Measurements from ENCODE around the gene EFHB.

The EFHB gene, protein sequence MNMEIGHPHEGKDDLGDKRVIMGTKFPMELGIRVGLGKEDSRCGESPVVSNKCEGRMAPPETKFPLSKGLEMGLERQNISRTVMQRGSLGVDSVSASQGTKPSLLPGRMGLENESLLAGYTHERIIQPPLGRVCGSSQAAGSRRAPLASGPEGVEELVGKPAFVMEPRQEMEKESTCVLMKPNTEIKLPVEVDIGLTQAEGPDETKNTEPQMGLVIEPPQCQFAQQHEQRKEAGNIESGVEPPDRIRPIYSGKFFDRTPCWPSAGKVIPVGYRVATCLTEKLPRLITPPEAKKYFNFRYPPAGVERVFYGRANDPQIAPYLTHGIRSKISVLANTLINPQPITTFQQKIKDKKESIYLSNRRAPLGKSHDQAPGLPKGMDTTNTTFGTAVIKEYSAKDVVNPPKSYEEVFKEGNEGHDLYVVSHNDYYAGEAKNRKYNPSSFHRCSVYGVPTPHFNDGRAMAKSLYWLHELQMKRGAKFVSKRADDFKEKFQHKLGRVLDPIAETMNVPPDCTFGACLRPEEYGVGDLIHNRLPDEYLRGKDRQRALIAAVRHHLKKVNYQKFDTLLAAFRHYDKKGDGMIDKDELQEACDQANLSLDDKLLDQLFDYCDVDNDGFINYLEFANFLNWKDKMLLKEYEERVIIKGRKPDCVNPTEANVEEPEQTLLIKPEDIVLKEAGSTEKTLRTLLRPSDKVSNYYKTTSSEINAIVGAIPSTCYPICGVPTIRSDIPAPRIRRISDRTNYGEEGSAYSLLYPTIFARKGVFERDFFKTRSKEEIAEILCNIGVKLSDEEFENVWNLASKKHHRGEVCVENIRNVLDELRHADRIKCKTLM

DNA sequence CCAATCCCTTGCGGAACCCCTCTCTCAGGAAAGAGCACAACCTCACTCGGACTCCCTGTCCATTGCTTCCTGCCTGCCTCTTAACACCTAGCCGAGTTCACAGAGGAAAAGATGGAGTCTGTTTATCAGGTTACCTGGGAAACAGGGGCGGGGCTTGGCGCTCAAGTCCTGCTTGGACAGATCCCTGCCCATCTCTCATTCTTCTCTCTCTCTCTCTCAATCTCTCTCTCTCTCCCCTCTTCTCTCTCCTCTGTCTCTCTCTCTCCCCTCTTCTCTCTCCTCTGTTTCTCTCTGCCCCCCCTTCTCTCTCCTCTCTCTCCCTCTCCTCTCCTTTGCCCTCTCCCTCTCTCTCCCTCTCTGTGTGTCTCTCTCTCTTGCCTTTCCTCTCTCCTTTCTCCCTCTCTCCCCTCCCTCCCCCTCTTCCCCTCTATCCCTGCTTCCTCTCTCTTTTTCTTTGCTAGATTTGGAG is at the start of gene EFHB:
TSS of gene EFHB (minus strand) at position 120 of the 469 bp plus-strand sequence. CDS start 199 bp downstream, outside the sequence.
- H3K4me3 ChIP-seq (ENCODE audit: low read depth, low read length): no peak within 1 kb of the TSS
- in situ Hi-C loops (cut with HindIII; ENCODE audit: low sequenced_read_pairs): no loop called here
- DNase-seq (ENCODE audit: low read depth): no peak
- TF ChIP-seq, protein P1, sequence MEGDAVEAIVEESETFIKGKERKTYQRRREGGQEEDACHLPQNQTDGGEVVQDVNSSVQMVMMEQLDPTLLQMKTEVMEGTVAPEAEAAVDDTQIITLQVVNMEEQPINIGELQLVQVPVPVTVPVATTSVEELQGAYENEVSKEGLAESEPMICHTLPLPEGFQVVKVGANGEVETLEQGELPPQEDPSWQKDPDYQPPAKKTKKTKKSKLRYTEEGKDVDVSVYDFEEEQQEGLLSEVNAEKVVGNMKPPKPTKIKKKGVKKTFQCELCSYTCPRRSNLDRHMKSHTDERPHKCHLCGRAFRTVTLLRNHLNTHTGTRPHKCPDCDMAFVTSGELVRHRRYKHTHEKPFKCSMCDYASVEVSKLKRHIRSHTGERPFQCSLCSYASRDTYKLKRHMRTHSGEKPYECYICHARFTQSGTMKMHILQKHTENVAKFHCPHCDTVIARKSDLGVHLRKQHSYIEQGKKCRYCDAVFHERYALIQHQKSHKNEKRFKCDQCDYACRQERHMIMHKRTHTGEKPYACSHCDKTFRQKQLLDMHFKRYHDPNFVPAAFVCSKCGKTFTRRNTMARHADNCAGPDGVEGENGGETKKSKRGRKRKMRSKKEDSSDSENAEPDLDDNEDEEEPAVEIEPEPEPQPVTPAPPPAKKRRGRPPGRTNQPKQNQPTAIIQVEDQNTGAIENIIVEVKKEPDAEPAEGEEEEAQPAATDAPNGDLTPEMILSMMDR (IDR thresholded peaks at IDR 0.05; ENCODE audit: low read depth, low read length, missing control alignments): no peak

DNA sequence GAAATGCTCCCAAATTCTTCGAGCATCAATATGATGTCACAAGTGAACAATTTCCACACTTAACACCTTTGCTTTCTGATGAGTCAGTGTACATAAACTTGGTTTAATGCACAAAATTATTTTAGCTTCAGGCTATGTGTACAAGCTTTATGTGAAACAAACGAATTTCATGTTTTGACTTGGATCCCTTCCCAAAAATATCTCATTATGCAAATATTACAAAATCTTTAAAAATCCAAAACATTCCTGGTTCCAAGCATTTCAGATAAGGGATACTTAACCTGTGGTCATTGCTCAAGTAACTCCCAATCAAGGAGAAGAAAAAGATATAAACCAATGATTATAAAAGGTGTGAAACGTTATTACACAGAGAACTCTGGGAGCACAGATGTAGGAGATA is 38.0 kb upstream of the EFHB start:
- in situ Hi-C loops (cut with HindIII; ENCODE audit: low sequenced_read_pairs): no loop called here
- H3K4me3 ChIP-seq (ENCODE audit: low read depth, low read length): no peak overlapping the region
- TF ChIP-seq, protein P1 (IDR thresholded peaks at IDR 0.05; ENCODE audit: low read depth, low read length, missing control alignments): no peak
- no peak for DNase-seq (ENCODE audit: low read depth)

DNA sequence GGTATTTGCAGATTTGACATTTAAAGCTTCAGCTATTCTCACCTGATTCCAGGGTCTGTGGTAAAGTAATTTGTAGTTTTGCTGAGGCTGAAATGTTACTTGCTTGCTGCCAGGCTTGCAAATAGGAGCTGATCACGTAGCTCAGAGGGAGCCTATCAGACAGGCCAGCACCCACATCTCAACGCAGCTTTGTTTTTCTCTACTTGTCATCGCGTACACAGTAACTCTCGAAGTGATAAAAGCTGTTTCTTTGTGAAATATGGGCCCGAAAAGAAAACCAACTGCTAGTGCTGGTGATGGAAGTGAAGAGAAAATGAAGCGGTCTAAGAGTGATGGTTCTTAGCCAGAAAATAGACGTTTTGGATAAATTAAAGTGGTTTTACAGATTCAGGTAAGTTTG is 36.3 kb upstream of the EFHB start:
- no peak for DNase-seq (ENCODE audit: low read depth)
- in situ Hi-C loops (cut with HindIII; ENCODE audit: low sequenced_read_pairs): no loop called here
- H3K4me3 ChIP-seq (ENCODE audit: low read depth, low read length): no peak overlapping the region
- TF ChIP-seq, protein P1 (IDR thresholded peaks at IDR 0.05; ENCODE audit: low read depth, low read length, missing control alignments): no peak

DNA sequence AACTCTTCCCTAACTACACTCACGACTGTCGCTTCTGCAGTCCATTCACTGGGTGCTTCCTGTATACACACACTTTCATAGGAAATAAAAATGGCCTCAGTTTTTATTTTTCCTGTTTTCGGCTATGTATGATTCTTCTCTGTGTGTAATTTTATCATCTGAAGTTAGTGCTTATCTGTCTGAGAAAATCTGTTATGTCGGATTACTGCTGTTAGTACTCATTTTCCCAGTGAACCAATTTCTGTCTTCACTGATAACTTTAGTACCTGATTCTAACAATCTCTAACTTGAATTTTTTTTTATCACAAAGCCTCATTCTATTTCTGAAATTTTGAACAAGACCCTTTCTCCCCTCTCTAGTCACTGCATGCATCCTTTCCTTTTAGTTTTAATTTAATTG is 33.8 kb upstream of the EFHB start:
- in situ Hi-C loops (cut with HindIII; ENCODE audit: low sequenced_read_pairs): no loop called here
- TF ChIP-seq, protein P1 (IDR thresholded peaks at IDR 0.05; ENCODE audit: low read depth, low read length, missing control alignments): no peak
- H3K4me3 ChIP-seq (ENCODE audit: low read depth, low read length): no peak overlapping the region
- no peak for DNase-seq (ENCODE audit: low read depth)

DNA sequence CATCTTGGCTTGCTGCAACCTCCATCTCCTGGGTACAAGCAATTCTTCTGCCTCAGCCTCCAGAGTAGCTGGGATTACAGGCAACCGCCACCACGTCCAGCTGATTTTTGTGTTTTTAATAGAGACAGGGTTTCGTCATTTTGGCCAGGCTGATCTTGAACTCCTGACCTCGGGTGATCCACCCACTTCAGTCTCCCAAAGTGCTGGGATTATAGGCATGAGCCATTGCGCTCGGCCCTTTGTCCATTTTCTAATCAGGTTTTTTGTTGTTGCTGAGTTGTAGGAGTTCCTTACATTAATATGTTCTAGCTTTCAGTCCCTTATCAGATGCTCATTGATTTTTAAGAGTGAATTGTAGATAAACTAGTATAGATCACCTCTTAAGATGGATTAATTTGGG is 33.2 kb upstream of the EFHB start:
- no peak overlapping the region for H3K4me3 ChIP-seq (ENCODE audit: low read depth, low read length)
- no peak for DNase-seq (ENCODE audit: low read depth)
- TF ChIP-seq, protein P1 (IDR thresholded peaks at IDR 0.05; ENCODE audit: low read depth, low read length, missing control alignments): no peak
- in situ Hi-C loops (cut with HindIII; ENCODE audit: low sequenced_read_pairs): no loop called here

DNA sequence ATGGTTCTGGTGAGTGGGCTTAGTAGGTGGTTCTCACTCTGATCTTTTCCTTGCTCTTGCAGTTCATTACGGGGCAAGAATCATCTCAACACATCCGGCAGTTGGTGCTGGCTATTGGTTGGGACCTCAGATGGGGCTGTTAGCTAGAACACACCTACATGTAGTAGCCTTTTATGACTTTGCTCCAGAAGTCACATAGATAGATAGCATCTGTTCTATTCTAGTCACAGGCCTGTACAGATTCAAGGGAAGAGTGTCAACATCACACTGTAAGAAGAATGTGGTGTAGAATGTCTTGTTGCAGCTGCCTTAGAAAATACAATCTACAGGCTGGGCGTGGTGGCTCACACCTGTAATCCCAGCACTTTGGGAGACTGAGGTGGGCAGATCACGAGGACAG is 27.9 kb upstream of the EFHB start:
- in situ Hi-C loops (cut with HindIII; ENCODE audit: low sequenced_read_pairs): no loop called here
- TF ChIP-seq, protein P1 (IDR thresholded peaks at IDR 0.05; ENCODE audit: low read depth, low read length, missing control alignments): no peak
- DNase-seq (ENCODE audit: low read depth): no peak
- no peak overlapping the region for H3K4me3 ChIP-seq (ENCODE audit: low read depth, low read length)

Data from astrocyte of the cerebellum (primary cell).